Activated T-cell treated with anti-CD3 and anti-CD28 coated beads, Interleukin-2, amount 50 U/mL, for 24 hours (primary cell): ENCODE results near the gene CELSR2.
"Not testable (repeated sequence)": the region's sequence is repeated elsewhere in the genome, so short reads cannot be mapped to it uniquely, and the experiment has no call there.

ENCODE experiments used
- DNase-seq: peaks from one replicate; pipeline ENCODE4 v3.0.0-alpha.2; 2020
- H3K27ac Mint-ChIP-seq: 2 replicates; pipeline ENCODE4 v1.8.0; 2020; ENCODE audit warnings: mild to moderate bottlenecking, mixed read lengths
- H3K27me3 Mint-ChIP-seq: 2 replicates; pipeline ENCODE4 v1.8.0; 2020; ENCODE audit warnings: mixed read lengths
- H3K36me3 Mint-ChIP-seq: 2 replicates; pipeline ENCODE4 v1.8.0; 2020; ENCODE audit warnings: low read depth, mixed read lengths
- H3K4me1 Mint-ChIP-seq: 2 replicates; pipeline ENCODE4 v1.8.0; 2020; ENCODE audit warnings: low read depth, mixed read lengths
- H3K4me3 Mint-ChIP-seq: 2 replicates; pipeline ENCODE4 v1.8.0; 2020; ENCODE audit warnings: mild to moderate bottlenecking, moderate library complexity, mixed read lengths
- H3K9me3 Mint-ChIP-seq: 2 replicates; pipeline ENCODE4 v1.8.0; 2020; ENCODE audit warnings: mixed read lengths

Gene CELSR2

DNA sequence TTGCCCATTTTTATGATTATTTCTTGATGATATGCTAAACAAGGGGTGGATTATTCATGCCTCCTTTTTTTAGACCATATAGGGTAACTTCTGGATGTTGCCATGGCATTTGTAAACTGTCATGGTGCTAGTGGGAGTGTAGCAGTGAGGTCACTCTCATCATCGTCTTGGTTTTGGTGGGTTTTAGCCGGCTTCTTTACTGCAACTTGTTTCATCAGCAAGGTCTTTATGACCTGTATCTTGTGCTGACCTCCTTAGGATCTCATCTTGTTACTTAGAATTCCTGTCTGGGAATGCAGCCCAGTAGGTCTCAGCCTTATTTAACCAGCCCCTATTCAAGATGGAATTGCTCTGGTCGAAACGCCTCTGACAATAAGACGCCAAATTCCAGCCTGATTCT is 37.4 kb downstream of the CELSR2 start:
- H3K27me3 Mint-ChIP-seq, DNase-seq, H3K9me3 Mint-ChIP-seq, H3K27ac Mint-ChIP-seq, H3K4me3 Mint-ChIP-seq, H3K36me3 Mint-ChIP-seq: not testable (repeated sequence)
- H3K4me1 Mint-ChIP-seq = peaks cover 20% of the 10 kb centered on the region

- H3K36me3 Mint-ChIP-seq = no peaks in the 10 kb centered on the region
- no peak overlapping the region for H3K4me3 Mint-ChIP-seq
- DNase-seq = no peak
- no peaks in the 10 kb centered on the region for H3K9me3 Mint-ChIP-seq
- no peaks in the 10 kb centered on the region for H3K4me1 Mint-ChIP-seq
- H3K27ac Mint-ChIP-seq = no peak overlapping the region
- H3K27me3 Mint-ChIP-seq = peaks cover 11% of the 10 kb centered on the region
These were observed 40.8 kb downstream of the CELSR2 start for GRCh38 chr1:109290137-109290536.

GRCh38 chr1:109290998-109291397 is 41.7 kb downstream of the CELSR2 start:
- Mint-ChIP-seq H3K27ac (no peak overlapping the region), H3K27me3 (peaks cover 13% of the 10 kb centered on the region), H3K9me3 (no peaks in the 10 kb centered on the region), H3K36me3 (no peaks in the 10 kb centered on the region), H3K4me1 (no peaks in the 10 kb centered on the region), H3K4me3 (no peak overlapping the region)
- no peak for DNase-seq

DNA sequence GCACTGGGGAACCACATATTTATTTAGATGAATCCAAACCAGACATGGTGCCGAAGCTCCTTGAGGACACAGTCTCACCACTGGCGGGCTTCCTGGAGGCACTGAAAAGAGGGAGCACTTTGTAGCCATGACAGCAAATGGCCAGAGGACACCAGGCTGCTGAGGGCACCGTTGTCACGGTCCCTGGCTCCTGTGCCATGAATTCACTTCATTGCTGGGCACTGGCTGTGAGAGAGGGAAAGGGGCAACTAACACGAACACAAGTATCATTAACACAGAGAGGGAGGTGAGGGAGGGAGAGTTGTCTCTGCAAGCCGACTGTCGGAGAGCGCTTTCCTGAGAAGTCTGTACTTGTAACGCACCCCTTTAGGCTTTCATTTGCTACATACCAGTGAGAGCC is 43.0 kb downstream of the CELSR2 start:
- no peaks in the 10 kb centered on the region for H3K9me3 Mint-ChIP-seq
- H3K36me3 Mint-ChIP-seq = no peaks in the 10 kb centered on the region
- no peak overlapping the region for H3K27ac Mint-ChIP-seq
- no peak for DNase-seq
- H3K4me1 Mint-ChIP-seq = no peaks in the 10 kb centered on the region
- H3K27me3 Mint-ChIP-seq = peaks cover 18% of the 10 kb centered on the region
- H3K4me3 Mint-ChIP-seq = no peak overlapping the region

DNA sequence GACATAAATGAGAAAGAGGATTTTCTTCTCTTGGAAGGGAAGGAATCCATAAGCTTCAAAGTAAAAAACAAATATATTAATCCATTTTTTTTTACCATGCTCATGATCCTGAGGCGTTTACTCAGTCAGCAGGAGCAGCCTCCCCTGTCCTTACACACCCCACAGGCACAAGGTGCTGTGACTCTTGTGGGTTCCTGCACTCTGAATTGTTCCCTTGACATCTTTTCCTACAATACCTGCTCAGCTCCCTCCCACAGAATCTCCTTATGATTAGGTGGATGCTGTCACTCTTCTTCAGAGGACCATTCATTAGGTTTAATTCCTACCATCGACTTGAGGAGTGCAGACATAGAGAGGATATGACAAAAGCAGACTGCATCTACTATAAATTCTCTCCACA is 43.7 kb downstream of the CELSR2 start:
- Mint-ChIP-seq H3K4me1 (no peaks in the 10 kb centered on the region), H3K9me3 (no peaks in the 10 kb centered on the region), H3K4me3 (no peak overlapping the region), H3K36me3 (no peaks in the 10 kb centered on the region), H3K27ac (no peak overlapping the region), H3K27me3 (peaks cover 18% of the 10 kb centered on the region)
- DNase-seq = no peak

GRCh38 chr1:109294481-109294880 is 45.1 kb downstream of the CELSR2 start:
- DNase-seq = no peak
- no peaks in the 10 kb centered on the region for H3K36me3 Mint-ChIP-seq
- no peak overlapping the region for H3K4me3 Mint-ChIP-seq

GRCh38 chr1:109295712-109296415 is 46.5 kb downstream of the CELSR2 start:
- no peak overlapping the region for H3K27ac Mint-ChIP-seq
- H3K4me1 Mint-ChIP-seq = peaks cover 2% of the 10 kb centered on the region
- DNase-seq = no peak
- H3K4me3 Mint-ChIP-seq = no peak overlapping the region
- peaks cover 26% of the 10 kb centered on the region for H3K27me3 Mint-ChIP-seq
- H3K9me3 Mint-ChIP-seq = no peaks in the 10 kb centered on the region
- no peaks in the 10 kb centered on the region for H3K36me3 Mint-ChIP-seq

More at GRCh38 chr1:109294481-109294880, 45.1 kb downstream of the CELSR2 start:
- no peak overlapping the region for H3K27ac Mint-ChIP-seq
- peaks cover 2% of the 10 kb centered on the region for H3K4me1 Mint-ChIP-seq
- peaks cover 19% of the 10 kb centered on the region for H3K27me3 Mint-ChIP-seq
- H3K9me3 Mint-ChIP-seq = no peaks in the 10 kb centered on the region

DNA sequence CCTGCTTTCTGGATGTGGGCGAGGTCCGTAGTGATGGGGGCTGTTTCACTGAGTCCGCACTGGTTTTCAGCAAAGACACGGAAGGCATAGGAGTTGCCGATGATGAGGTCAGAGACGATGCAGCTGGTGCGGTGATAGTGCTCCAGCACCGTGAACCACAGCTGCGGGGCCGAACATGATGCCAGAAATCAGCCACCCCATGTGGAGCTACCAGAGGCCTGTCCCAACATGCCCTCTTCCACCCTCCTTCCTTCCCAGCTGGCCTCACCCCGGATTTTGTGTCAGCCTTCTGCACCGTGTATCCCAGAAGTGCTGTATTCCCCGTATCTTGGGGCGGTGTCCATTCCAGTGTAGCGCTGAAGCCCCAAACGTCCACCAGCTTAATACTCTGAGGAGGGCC is 47.4 kb downstream of the CELSR2 start:
- Mint-ChIP-seq H3K9me3 (no peaks in the 10 kb centered on the region), H3K27me3 (peaks cover 26% of the 10 kb centered on the region), H3K36me3 (no peaks in the 10 kb centered on the region), H3K27ac (no peak overlapping the region), H3K4me1 (peaks cover 2% of the 10 kb centered on the region), H3K4me3 (no peak overlapping the region)
- no peak for DNase-seq

DNA sequence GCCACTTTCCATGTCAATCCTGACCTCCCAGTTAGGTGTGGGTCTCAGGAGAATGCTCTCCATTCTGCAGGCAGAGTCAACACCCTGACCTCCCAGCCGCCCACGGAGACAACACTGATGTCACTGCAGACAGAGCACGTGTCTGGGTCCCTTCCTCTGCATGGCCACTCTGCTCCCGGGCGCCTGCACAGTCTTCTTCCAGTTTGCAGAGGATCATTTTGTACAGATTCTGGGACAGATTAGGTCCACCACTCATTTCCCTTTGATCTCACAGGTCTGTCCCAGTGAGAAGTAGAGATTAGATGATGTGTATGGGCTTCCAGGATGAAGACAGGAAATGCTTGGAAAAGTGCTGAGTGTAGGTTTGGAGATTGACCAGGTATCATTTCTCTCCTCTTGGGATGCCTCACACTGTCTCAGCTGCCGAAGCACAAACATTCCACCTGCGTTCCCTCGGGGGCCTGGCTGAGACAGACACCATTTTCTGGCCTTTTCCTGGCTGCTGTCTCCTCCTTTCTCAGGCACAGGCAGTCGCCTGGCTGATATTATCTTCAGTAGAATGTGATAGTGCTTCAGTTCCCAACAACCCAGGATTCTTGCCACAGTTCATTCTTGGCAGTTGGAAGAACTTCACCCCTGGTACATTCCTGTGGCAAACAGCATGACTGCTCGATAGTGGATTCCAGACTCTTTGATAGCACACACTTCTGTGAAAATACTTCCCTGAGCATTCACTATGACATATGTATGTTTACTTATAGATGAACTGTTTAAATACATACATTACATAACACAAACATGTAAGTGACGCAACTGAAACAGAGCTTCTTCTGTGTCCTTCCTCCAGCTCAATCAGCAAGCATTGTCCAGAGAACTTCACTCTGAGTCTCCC is 49.6 kb downstream of the CELSR2 start:
- Mint-ChIP-seq H3K27ac (no peak overlapping the region), H3K36me3 (no peaks in the 10 kb centered on the region), H3K27me3 (peaks cover 25% of the 10 kb centered on the region), H3K9me3 (no peaks in the 10 kb centered on the region), H3K4me1 (peaks cover 2% of the 10 kb centered on the region), H3K4me3 (no peak overlapping the region)
- DNase-seq = no peak

- peaks cover 21% of the 10 kb centered on the region for H3K27me3 Mint-ChIP-seq
- H3K27ac Mint-ChIP-seq = no peak overlapping the region
- peaks cover 2% of the 10 kb centered on the region for H3K4me1 Mint-ChIP-seq
- H3K36me3 Mint-ChIP-seq = no peaks in the 10 kb centered on the region
- H3K9me3 Mint-ChIP-seq = no peaks in the 10 kb centered on the region
- H3K4me3 Mint-ChIP-seq = no peak overlapping the region
- DNase-seq = no peak
These were observed 50.4 kb downstream of the CELSR2 start for GRCh38 chr1:109299558-109300343.

- Mint-ChIP-seq H3K4me1 (peaks cover 2% of the 10 kb centered on the region), H3K9me3 (no peaks in the 10 kb centered on the region), H3K27me3 (peaks cover 19% of the 10 kb centered on the region), H3K36me3 (no peaks in the 10 kb centered on the region), H3K4me3 (no peak overlapping the region), H3K27ac (no peak overlapping the region)
- DNase-seq = no peak
These were observed 51.4 kb downstream of the CELSR2 start for GRCh38 chr1:109300650-109301151.

- Mint-ChIP-seq H3K27ac (no peak overlapping the region), H3K27me3 (peaks cover 15% of the 10 kb centered on the region)
These were observed 52.5 kb downstream of the CELSR2 start for GRCh38 chr1:109301874-109302273.

GRCh38 chr1:109304226-109304920 is 55.0 kb downstream of the CELSR2 start:
- Mint-ChIP-seq H3K27me3 (peaks cover 8% of the 10 kb centered on the region), H3K9me3 (no peaks in the 10 kb centered on the region), H3K4me3 (no peak overlapping the region), H3K36me3 (no peaks in the 10 kb centered on the region), H3K27ac (no peak overlapping the region), H3K4me1 (no peaks in the 10 kb centered on the region)
- DNase-seq = no peak

More at GRCh38 chr1:109301874-109302273, 52.5 kb downstream of the CELSR2 start:
- Mint-ChIP-seq H3K4me3 (no peak overlapping the region), H3K36me3 (no peaks in the 10 kb centered on the region), H3K9me3 (no peaks in the 10 kb centered on the region), H3K4me1 (peaks cover 2% of the 10 kb centered on the region)
- DNase-seq = no peak

- not testable (repeated sequence) for DNase-seq, H3K4me3 Mint-ChIP-seq, H3K27me3 Mint-ChIP-seq, H3K9me3 Mint-ChIP-seq, H3K27ac Mint-ChIP-seq, H3K4me1 Mint-ChIP-seq, H3K36me3 Mint-ChIP-seq
These were observed 56.7 kb downstream of the CELSR2 start for GRCh38 chr1:109305991-109306390.
